GM12878 (cell line): ENCODE measurements around the gene ADAMTS17.

Experiments used
- ATF2 ChIP-seq: IDR thresholded peaks from 2 replicates; pipeline ENCODE4 v1.6.1; 2012; ENCODE audit warnings: low read length, inconsistent platforms
- BHLHE40 ChIP-seq, 2 experiments: fragments of 450-650 bp in 1 of 2; IDR thresholded peaks; 2 replicates each; pipeline ENCODE4 v1.6.1; 2011 to 2017; ENCODE audit warnings: low read depth in 2 of 2, borderline replicate concordance in 1 of 2, improper control_type of control experiment in 1 of 2, low read length in 1 of 2, mild to moderate bottlenecking in 1 of 2
- CEBPB ChIP-seq, 2 experiments: fragments of 150-350 bp in 1 of 2; IDR thresholded peaks; 2 replicates each; pipeline ENCODE4 v1.6.1; 2012 to 2014; ENCODE audit warnings: low read depth in 2 of 2, low read length in 2 of 2, borderline replicate concordance in 1 of 2, inconsistent platforms in 1 of 2
- CTCF ChIP-seq, 3 experiments: IDR thresholded peaks in 2 of 3; conservative IDR thresholded peaks in 1 of 3; 2 replicates each; pipeline ENCODE4 v1.5.1; 2011; ENCODE audit warnings: low read depth in 3 of 3, low read length in 3 of 3, mild to moderate bottlenecking in 3 of 3, control low read depth in 2 of 3, moderate library complexity in 2 of 3, inconsistent platforms in 1 of 3, mixed read lengths in 1 of 3; ENCODE audit not compliant: control insufficient read depth in 2 of 3, insufficient read depth in 1 of 3; ENCODE audit errors: extremely low read depth in 1 of 3
- ELK1 ChIP-seq: IDR thresholded peaks from 2 replicates; pipeline ENCODE4 v1.6.1; 2012; ENCODE audit warnings: low read depth, low read length, improper control_type of control experiment
- FOXM1 ChIP-seq: IDR thresholded peaks from 2 replicates; pipeline ENCODE4 v1.6.1; 2012; ENCODE audit warnings: low read depth, mild to moderate bottlenecking, inconsistent platforms, low read length, moderate library complexity
- KAT2A ChIP-seq: conservative IDR thresholded peaks from 2 replicates; pipeline ENCODE4 v1.6.1; 2011; ENCODE audit warnings: low read depth, low read length; ENCODE audit not compliant: control insufficient read depth
- MTA3 ChIP-seq: IDR thresholded peaks from 2 replicates; pipeline ENCODE4 v1.6.1; 2012; ENCODE audit warnings: low read length, inconsistent platforms, borderline replicate concordance
- NRF1 ChIP-seq: conservative IDR thresholded peaks from 2 replicates; pipeline ENCODE4 v1.6.1; 2011; ENCODE audit warnings: mild to moderate bottlenecking, low read depth, low read length, improper control_type of control experiment
- POLR2A ChIP-seq: IDR thresholded peaks from 2 replicates; pipeline ENCODE4 v1.6.1; 2011; ENCODE audit warnings: low read depth, mild to moderate bottlenecking, low read length
- ZNF24 ChIP-seq: fragments of 450-650 bp; IDR thresholded peaks from 2 replicates; pipeline ENCODE4 v1.6.1; 2017; ENCODE audit warnings: antibody characterized with exemption, mild to moderate bottlenecking

GRCh38 chr15:100172356-100173024 is 169.3 kb downstream of the ADAMTS17 start:
- TF ChIP-seq CEBPB (IDR thresholded peaks at IDR 0.05; ENCODE audit: borderline replicate concordance in 1 of 2, low read depth in 2 of 2, low read length in 2 of 2): no peak
- TF ChIP-seq CTCF (IDR thresholded peaks at IDR 0.05 in 2 of 3, conservative IDR thresholded peaks at IDR 0.05 in 1 of 3; ENCODE audit: control insufficient read depth in 2 of 3, extremely low read depth in 1 of 3, insufficient read depth in 1 of 3, low read depth in 3 of 3, low read length in 3 of 3): no peak
- no peak for TF ChIP-seq NRF1
- TF ChIP-seq ATF2: no peak
- no peak for TF ChIP-seq ELK1
- no peak for TF ChIP-seq POLR2A
- no peak for TF ChIP-seq BHLHE40 (IDR thresholded peaks at IDR 0.05; ENCODE audit: borderline replicate concordance in 1 of 2, low read depth in 2 of 2, low read length in 1 of 2)
- no peak for TF ChIP-seq FOXM1
- TF ChIP-seq KAT2A: no peak
- TF ChIP-seq ZNF24: no peak
- TF ChIP-seq MTA3: no peak
